Stimulated activated naive CD8-positive, alpha-beta T cell treated with anti-CD3 and anti-CD28 coated beads, Interleukin-15, amount 100 ng/mL, for 72 hours (primary cell): ENCODE measurements around the gene ZNF716.
"Not testable (repeated sequence)": the region's sequence is repeated elsewhere in the genome, so short reads cannot be mapped to it uniquely, and the experiment has no call there.

Experiments used
- ATAC-seq: fragments of 150-1000 bp; cut with Tn5 transposase; 2 replicates; pipeline ENCODE4 v1.10.0; 2021; ENCODE audit warnings: mild to moderate bottlenecking, moderate library complexity
- DNase-seq, 2 donors: peaks; one replicate each; pipeline ENCODE4 v3.0.0; 2021 to 2022
- H3K27ac Mint-ChIP-seq, 2 donors: one replicate each; pipeline ENCODE4 v1.8.0; 2022; ENCODE audit warnings: mild to moderate bottlenecking in 2 of 2, mixed read lengths in 2 of 2, moderate library complexity in 2 of 2
- H3K27me3 Mint-ChIP-seq: one replicate; pipeline ENCODE4 v1.8.0; 2022; ENCODE audit warnings: mixed read lengths
- H3K4me1 Mint-ChIP-seq: one replicate; pipeline ENCODE4 v1.8.0; 2022; ENCODE audit warnings: mild to moderate bottlenecking, mixed read lengths
- H3K4me3 Mint-ChIP-seq, 2 donors: one replicate each; pipeline ENCODE4 v1.8.0; 2022; ENCODE audit warnings: mild to moderate bottlenecking in 2 of 2, mixed read lengths in 2 of 2, moderate library complexity in 1 of 2
- H3K9me3 Mint-ChIP-seq, 2 donors: one replicate each; pipeline ENCODE4 v1.8.0; 2022; ENCODE audit warnings: mixed read lengths in 2 of 2

ZNF716 gene

GRCh38 chr7:57449904-57450303, at the start of gene ZNF716:
Gene ZNF716, plus strand, starts transcription at chr7:57450177. Its CDS starts 112 bp downstream, at chr7:57450289.
- DNase-seq (no peak), ATAC-seq (no peak)
- Mint-ChIP-seq H3K4me3 (no peak within 1 kb of the TSS), H3K9me3 (peaks cover 14 to 28% of the 10 kb centered on the region in 2 donors), H3K27me3 (no peaks in the 10 kb centered on the region), H3K4me1 (no peaks in the 10 kb centered on the region), H3K27ac (no peak within 1 kb of the TSS)

- Mint-ChIP-seq H3K9me3 (peaks cover 12 to 26% of the 10 kb centered on the region in 2 donors), H3K4me3 (no peak overlapping the region), H3K4me1 (no peaks in the 10 kb centered on the region)
Observed at GRCh38 chr7:57400531-57401155, 49.3 kb upstream of the ZNF716 start.

GRCh38 chr7:57403051-57403450, 46.9 kb upstream of the ZNF716 start:
- H3K27me3 Mint-ChIP-seq, ATAC-seq: not testable (repeated sequence)
- H3K9me3 Mint-ChIP-seq: peaks cover 12 to 20% of the 10 kb centered on the region in 2 donors

More at GRCh38 chr7:57400531-57401155, 49.3 kb upstream of the ZNF716 start:
- Mint-ChIP-seq H3K27ac (no peak overlapping the region), H3K27me3 (no peaks in the 10 kb centered on the region)
- DNase-seq (no peak), ATAC-seq (no peak)

GRCh38 chr7:57403601-57404342, 46.2 kb upstream of the ZNF716 start:
- no peak for DNase-seq
- Mint-ChIP-seq H3K27me3 (no peaks in the 10 kb centered on the region), H3K4me3 (no peak overlapping the region), H3K27ac (peak overlapping the region in 1 of 2 donors; percentile 59), H3K4me1 (no peaks in the 10 kb centered on the region), H3K9me3 (peaks cover 12 to 20% of the 10 kb centered on the region in 2 donors)
- ATAC-seq: no peak

More at GRCh38 chr7:57403051-57403450, 46.9 kb upstream of the ZNF716 start:
- not testable (repeated sequence) for DNase-seq, H3K4me3 Mint-ChIP-seq, H3K27ac Mint-ChIP-seq, H3K4me1 Mint-ChIP-seq

- Mint-ChIP-seq H3K27ac (no peak overlapping the region), H3K9me3 (peaks cover 16 to 25% of the 10 kb centered on the region in 2 donors), H3K27me3 (no peaks in the 10 kb centered on the region), H3K4me1 (no peaks in the 10 kb centered on the region), H3K4me3 (no peak overlapping the region)
- no peak for DNase-seq
- no peak for ATAC-seq
Observed at GRCh38 chr7:57404343-57404966, 45.5 kb upstream of the ZNF716 start.

GRCh38 chr7:57404967-57405421, 45.0 kb upstream of the ZNF716 start:
- DNase-seq (no peak), ATAC-seq (no peak)
- Mint-ChIP-seq H3K9me3 (peaks cover 16 to 27% of the 10 kb centered on the region in 2 donors), H3K27ac (no peak overlapping the region), H3K27me3 (no peaks in the 10 kb centered on the region), H3K4me1 (no peaks in the 10 kb centered on the region), H3K4me3 (no peak overlapping the region)

GRCh38 chr7:57407125-57407524, 42.9 kb upstream of the ZNF716 start:
- Mint-ChIP-seq H3K27me3 (no peaks in the 10 kb centered on the region), H3K4me1 (no peaks in the 10 kb centered on the region), H3K27ac (no peak overlapping the region), H3K9me3 (peaks cover 13 to 42% of the 10 kb centered on the region in 2 donors), H3K4me3 (no peak overlapping the region)
- ATAC-seq (no peak), DNase-seq (no peak)

GRCh38 chr7:57412168-57412567, 37.8 kb upstream of the ZNF716 start:
- ATAC-seq (no peak), DNase-seq (no peak)
- H3K27ac Mint-ChIP-seq: no peak overlapping the region
- no peak overlapping the region for H3K4me3 Mint-ChIP-seq
- no peaks in the 10 kb centered on the region for H3K4me1 Mint-ChIP-seq
- H3K27me3 Mint-ChIP-seq: no peaks in the 10 kb centered on the region
- H3K9me3 Mint-ChIP-seq: peaks cover 4 to 60% of the 10 kb centered on the region in 2 donors

- no peak for ATAC-seq
- H3K4me1 Mint-ChIP-seq: no peaks in the 10 kb centered on the region
- peaks cover 4 to 65% of the 10 kb centered on the region in 2 donors for H3K9me3 Mint-ChIP-seq
Observed at GRCh38 chr7:57412618-57413017, 37.4 kb upstream of the ZNF716 start.

GRCh38 chr7:57413529-57414398, 36.2 kb upstream of the ZNF716 start:
- Mint-ChIP-seq H3K27me3 (no peaks in the 10 kb centered on the region), H3K9me3 (peaks cover 4 to 68% of the 10 kb centered on the region in 2 donors), H3K27ac (no peak overlapping the region), H3K4me1 (no peaks in the 10 kb centered on the region), H3K4me3 (no peak overlapping the region)
- DNase-seq (no peak), ATAC-seq (no peak)

More at GRCh38 chr7:57412618-57413017, 37.4 kb upstream of the ZNF716 start:
- Mint-ChIP-seq H3K27me3 (no peaks in the 10 kb centered on the region), H3K27ac (no peak overlapping the region), H3K4me3 (no peak overlapping the region)
- DNase-seq: no peak

- H3K27me3 Mint-ChIP-seq: no peaks in the 10 kb centered on the region
- DNase-seq (no peak), ATAC-seq (no peak)
- no peak overlapping the region for H3K27ac Mint-ChIP-seq
- no peak overlapping the region for H3K4me3 Mint-ChIP-seq
- H3K4me1 Mint-ChIP-seq: no peaks in the 10 kb centered on the region
- peaks cover under 1 to 63% of the 10 kb centered on the region in 2 donors for H3K9me3 Mint-ChIP-seq
Observed at GRCh38 chr7:57414415-57414814, 35.6 kb upstream of the ZNF716 start.

- H3K27ac Mint-ChIP-seq: no peak overlapping the region
- H3K4me3 Mint-ChIP-seq: no peak overlapping the region
- peaks cover 0 to 61% of the 10 kb centered on the region in 2 donors for H3K9me3 Mint-ChIP-seq
- H3K4me1 Mint-ChIP-seq: no peaks in the 10 kb centered on the region
- ATAC-seq (no peak), DNase-seq (no peak)
- H3K27me3 Mint-ChIP-seq: no peaks in the 10 kb centered on the region
Observed at GRCh38 chr7:57414852-57415251, 35.1 kb upstream of the ZNF716 start.

GRCh38 chr7:57415326-57415725, 34.7 kb upstream of the ZNF716 start:
- no peak for DNase-seq
- Mint-ChIP-seq H3K4me1 (no peaks in the 10 kb centered on the region), H3K27ac (no peak overlapping the region), H3K27me3 (no peaks in the 10 kb centered on the region), H3K9me3 (peaks cover 0 to 61% of the 10 kb centered on the region in 2 donors), H3K4me3 (no peak overlapping the region)
- ATAC-seq: no peak

GRCh38 chr7:57415730-57416129, 34.2 kb upstream of the ZNF716 start:
- Mint-ChIP-seq H3K27me3 (no peaks in the 10 kb centered on the region), H3K27ac (no peak overlapping the region), H3K4me1 (no peaks in the 10 kb centered on the region), H3K4me3 (no peak overlapping the region), H3K9me3 (peaks cover 0 to 60% of the 10 kb centered on the region in 2 donors)
- ATAC-seq: no peak
- no peak for DNase-seq
